ENCODE data around the gene CNTN5. TPM values are rescaled to one million over a fixed set of nuclear protein-coding genes. Genes with fewer than 3 reads are reported as not detected.

The CNTN5 gene
- total and polyA plus RNA-seq, 10 of the 15 experiments (the other 5 are each of a cell fraction or from before 2014, with no cell fraction given) = 0.01 TPM; not detected in 9

GRCh38 chr11:99531468-99531867 lies 510.7 kb downstream of the CNTN5 start (continued):
- TF ChIP-seq E2F8 (IDR thresholded peaks at IDR 0.05; ENCODE audit: low read depth, partially characterized antibody) (no peak), ZBTB11 (CRISPR knock-in tag; IDR thresholded peaks at IDR 0.05) (no peak), CHD4 (IDR thresholded peaks at IDR 0.05) (no peak), TBL1XR1 (IDR thresholded peaks at IDR 0.05; ENCODE audit: low read depth, low read length) (no peak)

- no peak overlapping the region for H3K4me3 ChIP-seq
- no peaks in the 10 kb centered on the region for H3K9me3 ChIP-seq (replicated peaks; ENCODE audit: control insufficient read depth, insufficient read depth, low read length)
- no peaks in the 10 kb centered on the region for H4K20me1 ChIP-seq (ENCODE audit: control insufficient read depth, insufficient read depth)
- 0% methylated on average over 1 of the region's 1 CpG for WGBS (ENCODE audit: insufficient coverage, insufficient replicate concordance, low lambda C conversion rate, missing lambda C conversion rate)
- no peaks in the 10 kb centered on the region for H3K4me1 ChIP-seq (ENCODE audit: control insufficient read depth, insufficient read depth, low read length)
- H2AFZ ChIP-seq (ENCODE audit: control insufficient read depth, low read depth, low read length) = no peak overlapping the region
- H3K4me2 ChIP-seq (ENCODE audit: control insufficient read depth, insufficient read depth) = no peak overlapping the region
- in situ Hi-C loops (cut with MboI) (no loop called here), intact Hi-C loops (cut with micrococcal nuclease; ENCODE audit: unreplicated experiment) (loop anchor here (10.0 kb wide), 1 partner anchor 200 kb away; no protein-coding TSS in a partner anchor)
- H3K27me3 ChIP-seq (replicated peaks in 1 of 2; ENCODE audit: control insufficient read depth in 2 of 2, insufficient read depth in 2 of 2, low read length in 1 of 2) = no peaks in the 10 kb centered on the region
- DNase-seq (ENCODE audit: low read depth, low spot score) (no peak), FAIRE-seq (no peak), ATAC-seq (peak; percentile 74)
- H3K27ac ChIP-seq (ENCODE audit: control insufficient read depth, insufficient read depth) = no peak overlapping the region
- RAD21 ChIA-PET (ENCODE audit: unreplicated experiment) = interaction anchor here (1.1 to 1.7 kb wide), 4 partner anchors 9 to 31 kb away, joined by 3 to 7 read pairs (median 6); no protein-coding TSS in a partner anchor
- CTCF ChIA-PET = interaction anchor here (0.9 to 1.1 kb wide), 2 partner anchors 9 to 152 kb away, joined by 3 to 4 read pairs; no protein-coding TSS in a partner anchor
- H3K79me2 ChIP-seq (ENCODE audit: control insufficient read depth, insufficient read depth, low read length) = no peaks in the 10 kb centered on the region
- no peak overlapping the region for H3K9ac ChIP-seq (ENCODE audit: control insufficient read depth, insufficient read depth, low read length)
- POLR2A ChIA-PET = interaction anchor here (0.6 kb wide), 1 partner anchor 19 kb away, joined by 3 read pairs; no protein-coding TSS in a partner anchor
- BruUV-seq (replicated peaks) = no TSS peak
- SMC1A ChIA-PET (ENCODE audit: uncharacterized antibody, unreplicated experiment) = interaction anchor here (0.6 to 1.7 kb wide), 9 partner anchors 9 to 152 kb away, joined by 3 to 9 read pairs (median 5); no protein-coding TSS in a partner anchor
- no peaks in the 10 kb centered on the region for H3K36me3 ChIP-seq (ENCODE audit: control insufficient read depth in 2 of 2, insufficient read depth in 2 of 2, low read length in 1 of 2)
- TF ChIP-seq BCL3 (IDR thresholded peaks at IDR 0.05; ENCODE audit: borderline replicate concordance, insufficient read depth, low read depth, low read length, poor library complexity, severe bottlenecking) = no peak
- no peak for TF ChIP-seq ZNF207 (IDR thresholded peaks at IDR 0.05; ENCODE audit: borderline replicate concordance)
- no peak for TF ChIP-seq TCF12 (IDR thresholded peaks at IDR 0.05; ENCODE audit: low read depth, low read length)
- no peak for TF ChIP-seq RAD21 (IDR thresholded peaks at IDR 0.05; ENCODE audit: insufficient read depth, low read depth, low read length)
- TF ChIP-seq JUNB (IDR thresholded peaks at IDR 0.05) = no peak
- TF ChIP-seq IKZF1 (conservative IDR thresholded peaks at IDR 0.05) = no peak
- TF ChIP-seq ZBTB4 (CRISPR knock-in tag; IDR thresholded peaks at IDR 0.05) = no peak
These were observed 514.1 kb downstream of the CNTN5 start for GRCh38 chr11:99534812-99535211.
